MM.1S (cell line): ENCODE measurements around the gene UQCC2.

ENCODE experiments used
- DNase-seq: peaks from one replicate; pipeline ENCODE4 v3.0.0-alpha.2; 2015
- H2AFZ ChIP-seq: fragments of 300-600 bp; sonication (generic); 2 replicates; pipeline ENCODE4 v1.6.0; 2016; ENCODE audit warnings: antibody characterized with exemption, low read length
- H3F3A ChIP-seq: fragments of 300-600 bp; sonication (generic); 2 replicates; pipeline ENCODE4 v1.6.1; 2016; ENCODE audit warnings: mild to moderate bottlenecking, antibody characterized with exemption, low read length, moderate library complexity, mixed read lengths; ENCODE audit not compliant: insufficient read depth
- H3K27ac ChIP-seq: fragments of 300-600 bp; sonication (generic); 2 replicates; pipeline ENCODE4 v1.5.1; 2016; ENCODE audit warnings: mild to moderate bottlenecking, low read length
- H3K27me3 ChIP-seq: fragments of 300-600 bp; sonication (generic); replicated peaks from 2 replicates; pipeline ENCODE4 v1.6.0; 2016; ENCODE audit warnings: low read length; ENCODE audit not compliant: insufficient read depth
- H3K36me3 ChIP-seq: fragments of 300-600 bp; sonication (generic); replicated peaks from 2 replicates; pipeline ENCODE4 v1.6.1; 2016; ENCODE audit warnings: mild to moderate bottlenecking, low read length, mixed read lengths; ENCODE audit not compliant: insufficient read depth
- H3K4me1 ChIP-seq: fragments of 300-600 bp; sonication (generic); 2 replicates; pipeline ENCODE4 v1.6.1; 2016; ENCODE audit warnings: low read length, mixed read lengths
- H3K4me2 ChIP-seq: fragments of 300-600 bp; sonication (generic); 2 replicates; pipeline ENCODE4 v1.6.0; 2016; ENCODE audit warnings: low read depth, low read length
- H3K4me3 ChIP-seq: fragments of 300-600 bp; sonication (generic); 2 replicates; pipeline ENCODE4 v1.5.1; 2016; ENCODE audit warnings: low read length, mixed read lengths
- H3K79me2 ChIP-seq: fragments of 300-600 bp; sonication (generic); 2 replicates; pipeline ENCODE4 v1.6.1; 2016; ENCODE audit warnings: mixed run types, low read length, mixed read lengths
- H3K9ac ChIP-seq: fragments of 300-600 bp; sonication (generic); 2 replicates; pipeline ENCODE4 v1.6.1; 2016; ENCODE audit warnings: low read length, mixed read lengths
- H3K9me2 ChIP-seq: fragments of 300-600 bp; sonication (generic); replicated peaks from 2 replicates; pipeline ENCODE4 v1.6.1; 2016; ENCODE audit warnings: mild to moderate bottlenecking, low read length, mixed read lengths; ENCODE audit not compliant: insufficient read depth
- H3K9me3 ChIP-seq: fragments of 300-600 bp; sonication (generic); replicated peaks from 2 replicates; pipeline ENCODE4 v1.6.1; 2016; ENCODE audit warnings: mild to moderate bottlenecking, low read length, mixed read lengths; ENCODE audit not compliant: insufficient read depth
- H4K20me1 ChIP-seq: fragments of 300-600 bp; sonication (generic); 2 replicates; pipeline ENCODE4 v1.6.1; 2016; ENCODE audit warnings: mild to moderate bottlenecking, low read length, moderate library complexity, mixed read lengths; ENCODE audit not compliant: insufficient read depth
- EZH2 ChIP-seq: fragments of 300-600 bp; sonication (generic); optimal IDR thresholded peaks from 2 replicates; pipeline ENCODE3; 2017; ENCODE audit warnings: low read depth, mild to moderate bottlenecking, antibody characterized with exemption, low read length, mixed read lengths
- EZH2phosphoT487 ChIP-seq: fragments of 300-600 bp; sonication (generic); IDR thresholded peaks from 2 replicates; pipeline ENCODE4 v1.6.1; 2018; ENCODE audit warnings: antibody characterized with exemption, low read length
- TF ChIP-seq, protein P1 (sequence below): fragments of 300-600 bp; sonication (generic); IDR thresholded peaks from 2 replicates; pipeline ENCODE4 v1.5.1; 2016; ENCODE audit warnings: antibody characterized with exemption, low read length, mixed read lengths

UQCC2 gene

DNA sequence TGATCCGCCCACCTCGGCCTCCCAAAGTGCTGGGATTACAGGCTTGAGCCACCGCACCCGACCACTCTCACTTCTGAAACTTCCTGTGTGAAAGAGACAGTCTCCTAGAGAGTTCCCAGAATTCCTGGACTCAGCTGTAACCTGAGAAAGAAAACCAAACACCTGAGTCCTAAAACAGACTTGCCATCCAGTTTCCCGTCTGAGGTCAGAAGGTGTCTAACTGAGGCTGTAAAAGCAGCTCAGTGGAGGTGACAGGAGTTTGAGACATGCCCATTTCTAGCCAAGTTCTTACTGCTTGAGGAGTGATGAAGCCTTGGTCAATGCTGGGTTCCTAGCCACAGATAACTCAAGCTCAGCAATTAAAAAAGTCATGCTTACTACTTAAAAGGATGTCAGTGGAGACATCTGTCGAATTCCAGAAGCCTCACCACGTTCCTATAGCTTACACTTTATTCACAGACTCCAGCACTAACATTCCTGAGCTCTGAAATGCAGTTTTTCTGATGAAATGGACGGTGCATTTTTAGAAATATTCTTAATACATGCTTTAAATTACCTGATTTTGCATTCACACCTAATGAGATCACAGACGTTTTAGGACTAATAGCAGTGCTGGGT, 6.1 kb downstream of the UQCC2 start:
- Histone ChIP-seq H3K4me1 (peaks cover 47% of the 10 kb centered on the region), H3F3A (peaks cover 13% of the 10 kb centered on the region), H3K4me3 (no peak overlapping the region), H3K4me2 (peak overlapping the region; percentile 22; the same call in 1 of the 2 replicates), H2AFZ (no peak overlapping the region), H4K20me1 (no peaks in the 10 kb centered on the region), H3K27me3 (no peaks in the 10 kb centered on the region), H3K79me2 (peaks cover 36% of the 10 kb centered on the region), H3K9me3 (no peaks in the 10 kb centered on the region), H3K36me3 (no peaks in the 10 kb centered on the region), H3K27ac (no peak overlapping the region), H3K9me2 (no peaks in the 10 kb centered on the region), H3K9ac (no peak overlapping the region; the same call in 1 of the 2 replicates)
- TF ChIP-seq, protein P1, sequence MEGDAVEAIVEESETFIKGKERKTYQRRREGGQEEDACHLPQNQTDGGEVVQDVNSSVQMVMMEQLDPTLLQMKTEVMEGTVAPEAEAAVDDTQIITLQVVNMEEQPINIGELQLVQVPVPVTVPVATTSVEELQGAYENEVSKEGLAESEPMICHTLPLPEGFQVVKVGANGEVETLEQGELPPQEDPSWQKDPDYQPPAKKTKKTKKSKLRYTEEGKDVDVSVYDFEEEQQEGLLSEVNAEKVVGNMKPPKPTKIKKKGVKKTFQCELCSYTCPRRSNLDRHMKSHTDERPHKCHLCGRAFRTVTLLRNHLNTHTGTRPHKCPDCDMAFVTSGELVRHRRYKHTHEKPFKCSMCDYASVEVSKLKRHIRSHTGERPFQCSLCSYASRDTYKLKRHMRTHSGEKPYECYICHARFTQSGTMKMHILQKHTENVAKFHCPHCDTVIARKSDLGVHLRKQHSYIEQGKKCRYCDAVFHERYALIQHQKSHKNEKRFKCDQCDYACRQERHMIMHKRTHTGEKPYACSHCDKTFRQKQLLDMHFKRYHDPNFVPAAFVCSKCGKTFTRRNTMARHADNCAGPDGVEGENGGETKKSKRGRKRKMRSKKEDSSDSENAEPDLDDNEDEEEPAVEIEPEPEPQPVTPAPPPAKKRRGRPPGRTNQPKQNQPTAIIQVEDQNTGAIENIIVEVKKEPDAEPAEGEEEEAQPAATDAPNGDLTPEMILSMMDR = no peak
- TF ChIP-seq EZH2 (no peak), EZH2phosphoT487 (no peak)
- DNase-seq = no peak

DNA sequence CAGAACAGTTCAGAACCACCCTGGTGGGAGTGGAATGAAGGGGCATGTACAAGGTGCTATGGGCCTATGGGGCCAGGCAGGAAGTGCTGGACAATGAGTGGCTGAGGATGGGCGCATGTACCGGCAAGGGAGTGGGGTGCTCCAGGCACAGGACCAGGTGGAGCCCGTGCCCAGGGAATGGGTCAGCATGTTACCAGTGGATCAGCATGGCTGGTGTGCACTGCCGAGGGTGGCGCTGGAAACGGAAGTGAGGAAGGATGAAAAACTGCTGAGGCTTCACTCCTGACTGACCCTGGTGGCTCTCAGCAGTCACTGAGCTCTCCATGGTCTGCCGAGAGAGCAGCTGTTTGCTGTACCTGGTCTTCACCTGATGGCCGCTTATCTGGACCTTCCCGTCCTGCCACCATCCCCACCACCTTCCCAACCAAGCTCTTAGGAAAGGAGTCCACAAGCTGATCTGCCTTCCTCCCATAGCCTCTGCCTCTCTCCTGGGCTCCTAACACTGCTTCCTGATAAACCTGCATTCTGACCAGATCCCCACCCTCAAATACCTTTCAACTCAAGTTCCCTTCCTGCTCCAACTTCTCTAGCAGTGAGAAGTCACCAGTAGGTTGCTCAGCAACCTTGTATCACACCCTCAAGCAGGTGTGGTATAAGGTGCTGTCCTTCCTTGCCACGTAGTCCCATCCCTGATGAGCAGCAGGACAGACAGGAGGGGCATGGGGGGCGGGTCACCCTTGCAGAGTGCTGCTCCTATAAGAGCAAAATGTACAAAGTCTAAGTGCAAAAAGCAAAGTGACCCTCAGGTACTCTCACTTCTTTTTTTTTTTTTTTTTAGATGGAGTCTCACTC, 7.1 kb downstream of the UQCC2 start:
- Histone ChIP-seq H2AFZ (no peak overlapping the region), H3F3A (peaks cover 12% of the 10 kb centered on the region), H3K4me2 (no peak overlapping the region), H3K9me2 (no peaks in the 10 kb centered on the region), H3K27ac (no peak overlapping the region), H3K9me3 (no peaks in the 10 kb centered on the region), H3K4me3 (no peak overlapping the region), H3K36me3 (no peaks in the 10 kb centered on the region), H3K79me2 (peaks cover 27% of the 10 kb centered on the region), H3K9ac (no peak overlapping the region), H3K4me1 (peaks cover 38% of the 10 kb centered on the region), H4K20me1 (no peaks in the 10 kb centered on the region), H3K27me3 (no peaks in the 10 kb centered on the region)
- TF ChIP-seq EZH2phosphoT487 = no peak
- no peak for TF ChIP-seq EZH2
- TF ChIP-seq, protein P1 = no peak
- DNase-seq = no peak

DNA sequence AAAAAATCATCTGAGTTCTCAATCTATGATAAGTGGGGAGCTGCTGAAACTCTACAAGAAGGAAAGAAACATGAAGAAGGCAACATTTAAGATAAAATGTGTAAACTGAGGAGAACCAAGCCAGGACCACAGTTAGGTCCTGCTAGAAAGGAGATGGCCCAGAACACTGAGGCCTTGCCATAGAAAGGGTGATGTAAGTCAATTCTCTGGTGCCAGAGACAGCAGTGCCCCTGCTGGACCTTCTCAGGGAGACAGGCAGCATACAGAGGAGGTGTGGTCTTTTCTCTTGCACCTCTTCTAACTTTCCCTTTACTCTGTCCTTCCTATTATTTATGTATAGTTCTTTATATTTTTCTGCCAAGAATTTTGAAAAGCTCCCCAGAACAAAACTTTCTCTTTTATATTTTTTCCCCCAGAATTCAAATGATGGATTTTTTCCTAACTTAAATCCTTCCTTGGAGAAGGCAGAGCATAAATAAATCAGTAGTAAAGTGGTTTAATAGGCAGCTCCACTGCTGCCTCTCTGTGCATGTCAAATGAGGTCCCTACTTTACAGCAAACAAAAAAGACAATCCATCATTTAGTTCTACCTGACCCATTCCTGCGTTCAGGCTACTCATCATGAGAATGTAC, 9.0 kb downstream of the UQCC2 start:
- TF ChIP-seq, protein P1 = peak; percentile 36
- TF ChIP-seq EZH2 = no peak
- Histone ChIP-seq H3K4me1 (peaks cover 22% of the 10 kb centered on the region), H3K27me3 (no peaks in the 10 kb centered on the region), H3K4me2 (no peak overlapping the region), H3K9me3 (no peaks in the 10 kb centered on the region), H3F3A (peaks cover 12% of the 10 kb centered on the region), H3K79me2 (peaks cover 20% of the 10 kb centered on the region), H3K36me3 (no peaks in the 10 kb centered on the region), H3K27ac (no peak overlapping the region), H4K20me1 (no peaks in the 10 kb centered on the region), H3K9me2 (no peaks in the 10 kb centered on the region), H3K4me3 (no peak overlapping the region), H3K9ac (no peak overlapping the region), H2AFZ (no peak overlapping the region)
- DNase-seq = peak; percentile 30
